H1 (cell line): ENCODE results near the gene SSX2IP.

ENCODE experiments used
- CBX5 ChIP-seq: fragments of 300-800, 300-1000 bp; sonication (generic); IDR thresholded peaks from 2 replicates; pipeline ENCODE4 v1.7.1; 2016; ENCODE audit warnings: antibody characterized with exemption, low read length, low read depth
- CEBPB ChIP-seq: IDR thresholded peaks from 2 replicates; pipeline ENCODE4 v1.6.1; 2012; ENCODE audit warnings: low read depth, low read length
- EP300 ChIP-seq, 2 experiments: IDR thresholded peaks; 1 replicate in 1 of 2; 2 replicates in 1 of 2; pipeline ENCODE4 v1.6.1; 2011 to 2012; ENCODE audit warnings: low read depth in 2 of 2, low read length in 2 of 2, mild to moderate bottlenecking in 2 of 2, borderline replicate concordance in 1 of 2, inconsistent platforms in 1 of 2, moderate library complexity in 1 of 2
- EZH2 ChIP-seq: fragments of 200-600 bp; sonication (generic); IDR thresholded peaks from 2 replicates; pipeline ENCODE4 v1.7.1; 2012; ENCODE audit warnings: low read depth, mild to moderate bottlenecking, moderate library complexity, low read length, inconsistent platforms; ENCODE audit not compliant: severe bottlenecking
- HDAC6 ChIP-seq: IDR thresholded peaks from one replicate; pipeline ENCODE4 v1.7.1; 2012; ENCODE audit warnings: low read depth, mild to moderate bottlenecking, inconsistent platforms, low read length, moderate library complexity
- JUN ChIP-seq: IDR thresholded peaks from 2 replicates; pipeline ENCODE4 v1.6.1; 2011; ENCODE audit warnings: low read depth, mild to moderate bottlenecking, improper control_type of control experiment, low read length
- JUND ChIP-seq: IDR thresholded peaks from 2 replicates; pipeline ENCODE4 v1.6.1; 2011; ENCODE audit warnings: mild to moderate bottlenecking, improper control_type of control experiment, low read length
- KDM1A ChIP-seq: fragments of 200-600, 300-600 bp; sonication (generic); IDR thresholded peaks from 2 replicates; pipeline ENCODE4 v1.7.1; 2016; ENCODE audit warnings: mild to moderate bottlenecking, low read length, borderline replicate concordance
- POLR2A ChIP-seq, 2 experiments: IDR thresholded peaks; 1 replicate in 1 of 2; 2 replicates in 1 of 2; pipeline ENCODE4 v1.6.1; 2011; ENCODE audit warnings: low read depth in 2 of 2, low read length in 2 of 2, mild to moderate bottlenecking in 2 of 2; ENCODE audit errors: control extremely low read depth in 1 of 2
- SP2 ChIP-seq: IDR thresholded peaks from 2 replicates; pipeline ENCODE4 v1.6.1; 2012; ENCODE audit warnings: mild to moderate bottlenecking, low read length, inconsistent platforms
- SRF ChIP-seq: IDR thresholded peaks from 2 replicates; pipeline ENCODE4 v1.6.1; 2011; ENCODE audit warnings: mild to moderate bottlenecking, low read depth, low read length, moderate library complexity
- TF ChIP-seq, protein P1 (sequence below), 3 experiments: IDR thresholded peaks; 1 replicate in 2 of 3; 2 replicates in 1 of 3; pipeline versions ENCODE4 v1.5.1 to v1.6.1; 2011; ENCODE audit warnings: low read length in 3 of 3, mild to moderate bottlenecking in 3 of 3, inconsistent platforms in 2 of 3, low read depth in 1 of 3, moderate library complexity in 1 of 3; ENCODE audit not compliant: insufficient read depth in 1 of 3; ENCODE audit errors: control extremely low read depth in 1 of 3

DNA sequence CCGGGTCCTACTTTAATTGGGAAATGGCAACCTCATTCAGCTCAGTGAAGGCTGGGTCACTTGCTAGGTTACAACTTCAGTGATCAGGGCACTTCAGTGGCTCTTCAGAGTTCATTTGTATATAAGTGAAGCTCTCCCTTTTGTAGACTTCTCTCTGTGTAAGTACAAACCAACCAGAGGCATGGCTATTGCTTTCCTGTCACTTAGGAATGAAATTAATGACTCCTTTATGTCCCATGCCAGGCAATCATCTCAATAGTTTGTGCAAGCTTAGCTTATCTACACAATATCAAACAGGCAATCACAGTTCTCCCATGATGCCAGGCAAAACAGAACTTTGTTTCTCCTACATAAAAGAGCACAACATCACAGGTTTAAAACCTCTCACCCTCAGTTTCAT lies 93.2 kb downstream of the SSX2IP start:
- no peak for TF ChIP-seq KDM1A
- TF ChIP-seq, protein P1, sequence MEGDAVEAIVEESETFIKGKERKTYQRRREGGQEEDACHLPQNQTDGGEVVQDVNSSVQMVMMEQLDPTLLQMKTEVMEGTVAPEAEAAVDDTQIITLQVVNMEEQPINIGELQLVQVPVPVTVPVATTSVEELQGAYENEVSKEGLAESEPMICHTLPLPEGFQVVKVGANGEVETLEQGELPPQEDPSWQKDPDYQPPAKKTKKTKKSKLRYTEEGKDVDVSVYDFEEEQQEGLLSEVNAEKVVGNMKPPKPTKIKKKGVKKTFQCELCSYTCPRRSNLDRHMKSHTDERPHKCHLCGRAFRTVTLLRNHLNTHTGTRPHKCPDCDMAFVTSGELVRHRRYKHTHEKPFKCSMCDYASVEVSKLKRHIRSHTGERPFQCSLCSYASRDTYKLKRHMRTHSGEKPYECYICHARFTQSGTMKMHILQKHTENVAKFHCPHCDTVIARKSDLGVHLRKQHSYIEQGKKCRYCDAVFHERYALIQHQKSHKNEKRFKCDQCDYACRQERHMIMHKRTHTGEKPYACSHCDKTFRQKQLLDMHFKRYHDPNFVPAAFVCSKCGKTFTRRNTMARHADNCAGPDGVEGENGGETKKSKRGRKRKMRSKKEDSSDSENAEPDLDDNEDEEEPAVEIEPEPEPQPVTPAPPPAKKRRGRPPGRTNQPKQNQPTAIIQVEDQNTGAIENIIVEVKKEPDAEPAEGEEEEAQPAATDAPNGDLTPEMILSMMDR (IDR thresholded peaks at IDR 0.05; ENCODE audit: control extremely low read depth in 1 of 3, insufficient read depth in 1 of 3, low read depth in 1 of 3, low read length in 3 of 3), result no peak
- no peak for TF ChIP-seq JUND
- TF ChIP-seq CBX5, result no peak
- TF ChIP-seq HDAC6, result no peak
- no peak for TF ChIP-seq POLR2A (IDR thresholded peaks at IDR 0.05; ENCODE audit: control extremely low read depth in 1 of 2, low read depth in 2 of 2, low read length in 2 of 2)
- TF ChIP-seq EP300 (IDR thresholded peaks at IDR 0.05; ENCODE audit: borderline replicate concordance in 1 of 2, low read depth in 2 of 2, low read length in 2 of 2), result no peak
- no peak for TF ChIP-seq CEBPB
- no peak for TF ChIP-seq JUN
- TF ChIP-seq EZH2, result no peak
- TF ChIP-seq SP2, result no peak
- no peak for TF ChIP-seq SRF
